IPS-15b (cell line): ENCODE results near the gene REPS2.

Experiments
- H3K27me3 ChIP-seq: one replicate; pipeline ENCODE4 v1.6.1; 2013; ENCODE audit warnings: low read length; ENCODE audit not compliant: control insufficient read depth, insufficient read depth
- H3K36me3 ChIP-seq: one replicate; pipeline ENCODE4 v1.6.1; 2013; ENCODE audit warnings: low read length; ENCODE audit not compliant: control insufficient read depth, insufficient read depth
- H3K4me1 ChIP-seq: one replicate; pipeline ENCODE4 v1.6.1; 2013; ENCODE audit warnings: mild to moderate bottlenecking, low read length; ENCODE audit not compliant: control insufficient read depth, insufficient read depth
- H3K4me3 ChIP-seq: one replicate; pipeline ENCODE4 v1.5.1; 2013; ENCODE audit warnings: low read depth, low read length
- H3K9ac ChIP-seq: one replicate; pipeline ENCODE4 v1.6.1; 2013; ENCODE audit warnings: low read depth, mild to moderate bottlenecking, low read length
- H3K9me3 ChIP-seq: one replicate; pipeline ENCODE4 v1.6.1; 2013; ENCODE audit warnings: mild to moderate bottlenecking, low read length; ENCODE audit not compliant: control insufficient read depth, insufficient read depth

REPS2 gene

DNA sequence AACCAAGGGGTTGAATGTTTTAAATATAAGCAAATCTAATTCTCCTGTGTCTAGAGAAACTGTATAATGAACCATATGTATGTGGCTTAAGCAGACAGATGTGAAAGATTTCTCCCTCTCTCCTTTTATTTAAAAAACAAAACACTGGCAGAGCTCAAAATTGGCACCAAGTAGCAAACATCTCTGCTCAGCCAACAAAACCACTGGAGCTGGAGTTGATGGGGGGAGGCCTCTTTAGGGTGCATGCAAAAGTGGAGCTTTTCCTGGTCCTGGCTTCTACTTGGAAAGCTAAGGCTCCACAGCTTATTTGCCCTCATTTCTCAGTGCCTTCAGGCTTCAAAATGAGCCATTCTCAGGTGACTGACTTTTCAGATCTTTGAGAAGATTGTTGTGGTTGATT, 95.6 kb downstream of the REPS2 start:
- Histone ChIP-seq H3K4me3 (no peak overlapping the region), H3K9me3 (no peaks in the 10 kb centered on the region), H3K9ac (no peak overlapping the region), H3K36me3 (no peaks in the 10 kb centered on the region), H3K4me1 (peaks cover 3% of the 10 kb centered on the region), H3K27me3 (peaks cover 3% of the 10 kb centered on the region)

DNA sequence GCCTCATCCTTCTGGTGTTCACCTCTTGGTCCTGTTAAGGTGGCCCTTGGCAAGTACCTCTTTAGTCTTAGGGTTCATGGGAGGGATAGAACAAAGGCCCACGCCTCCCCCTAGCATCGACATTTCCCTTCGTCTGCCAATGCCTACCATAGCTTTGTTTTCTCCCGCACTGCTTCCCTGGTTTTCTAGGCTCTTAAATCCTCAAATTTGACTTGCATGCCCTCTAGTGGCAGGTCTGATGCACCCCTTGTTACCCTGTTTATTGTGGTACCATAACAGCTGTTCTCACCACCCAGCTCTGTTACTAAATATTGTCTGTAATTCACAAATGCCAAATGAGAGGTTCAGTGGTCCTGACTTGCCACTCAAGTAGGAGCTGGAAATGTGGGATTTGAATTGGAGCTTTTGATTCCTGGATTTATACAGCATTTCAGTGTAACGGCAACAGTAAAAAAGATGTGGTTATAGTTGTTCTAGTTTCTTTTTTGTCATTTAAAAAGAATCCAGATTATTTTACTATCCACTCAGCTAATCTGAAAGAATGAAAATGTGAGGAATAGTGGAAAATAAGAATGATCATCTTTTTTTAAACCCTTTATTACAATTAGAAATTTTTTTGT, 100.1 kb downstream of the REPS2 start:
- no peaks in the 10 kb centered on the region for H3K9me3 ChIP-seq
- H3K36me3 ChIP-seq = no peaks in the 10 kb centered on the region
- H3K4me3 ChIP-seq = no peak overlapping the region
- H3K9ac ChIP-seq = no peak overlapping the region
- H3K4me1 ChIP-seq = no peaks in the 10 kb centered on the region
- no peaks in the 10 kb centered on the region for H3K27me3 ChIP-seq

DNA sequence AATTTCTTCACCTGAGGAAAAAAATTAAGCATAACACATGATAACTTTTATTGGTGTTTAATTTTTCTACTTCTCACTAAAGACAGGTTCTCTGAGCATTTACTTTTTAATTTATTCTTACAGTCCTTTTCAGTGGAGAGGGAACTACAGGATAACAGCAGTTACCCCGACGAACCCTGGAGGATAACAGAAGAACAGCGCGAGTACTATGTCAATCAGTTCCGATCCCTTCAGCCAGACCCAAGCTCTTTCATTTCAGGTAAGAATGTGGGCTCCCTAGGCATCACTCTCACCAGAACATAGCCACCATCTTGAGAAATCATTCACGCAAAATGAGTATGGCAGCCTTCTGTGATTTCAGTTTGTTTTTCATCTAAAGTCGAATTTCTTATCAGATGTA, 100.8 kb downstream of the REPS2 start:
- H3K4me1 ChIP-seq = no peaks in the 10 kb centered on the region
- no peaks in the 10 kb centered on the region for H3K27me3 ChIP-seq
- no peak overlapping the region for H3K4me3 ChIP-seq
- no peaks in the 10 kb centered on the region for H3K36me3 ChIP-seq
- H3K9ac ChIP-seq = no peak overlapping the region
- H3K9me3 ChIP-seq = no peaks in the 10 kb centered on the region

DNA sequence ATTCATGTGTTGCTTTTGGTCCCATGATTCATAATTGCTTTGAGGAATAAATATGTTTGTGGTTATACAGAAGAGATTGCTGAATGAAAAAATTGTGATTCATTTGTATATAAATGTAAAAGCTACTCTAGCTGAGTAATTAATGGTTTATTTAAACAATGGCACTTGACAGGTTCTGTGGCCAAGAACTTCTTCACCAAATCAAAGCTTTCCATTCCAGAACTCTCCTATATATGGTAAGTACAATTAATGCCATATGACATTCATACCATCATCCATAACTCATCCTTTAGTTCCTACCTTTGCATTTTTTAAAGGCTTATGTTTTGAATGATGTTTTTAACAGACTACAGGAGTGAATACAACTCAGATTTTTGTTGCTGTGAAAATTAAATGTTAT, 105.8 kb downstream of the REPS2 start:
- Histone ChIP-seq H3K4me3 (no peak overlapping the region), H3K9me3 (no peaks in the 10 kb centered on the region), H3K4me1 (no peaks in the 10 kb centered on the region), H3K27me3 (no peaks in the 10 kb centered on the region), H3K9ac (no peak overlapping the region), H3K36me3 (no peaks in the 10 kb centered on the region)

DNA sequence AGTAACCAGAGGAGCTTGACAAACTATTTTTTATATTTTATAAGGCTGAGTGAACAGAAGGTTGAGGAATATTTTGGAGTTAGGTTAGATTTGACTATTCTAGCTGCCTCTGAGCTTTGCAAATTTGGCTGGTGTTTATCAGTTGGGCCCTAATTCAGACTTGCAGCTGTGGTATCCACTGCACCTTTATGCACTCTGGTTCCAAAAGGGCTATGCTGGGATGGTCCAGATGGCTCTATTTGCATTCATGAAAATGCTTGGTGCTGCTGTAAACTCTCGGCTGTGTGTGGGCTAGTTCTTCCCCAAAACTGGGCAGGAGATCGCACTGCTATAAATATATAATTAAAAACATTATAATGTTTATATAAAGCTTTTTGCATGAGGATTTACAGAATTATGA, 106.3 kb downstream of the REPS2 start:
- Histone ChIP-seq H3K4me3 (no peak overlapping the region), H3K27me3 (no peaks in the 10 kb centered on the region), H3K9me3 (no peaks in the 10 kb centered on the region), H3K4me1 (no peaks in the 10 kb centered on the region), H3K36me3 (no peaks in the 10 kb centered on the region), H3K9ac (no peak overlapping the region)

DNA sequence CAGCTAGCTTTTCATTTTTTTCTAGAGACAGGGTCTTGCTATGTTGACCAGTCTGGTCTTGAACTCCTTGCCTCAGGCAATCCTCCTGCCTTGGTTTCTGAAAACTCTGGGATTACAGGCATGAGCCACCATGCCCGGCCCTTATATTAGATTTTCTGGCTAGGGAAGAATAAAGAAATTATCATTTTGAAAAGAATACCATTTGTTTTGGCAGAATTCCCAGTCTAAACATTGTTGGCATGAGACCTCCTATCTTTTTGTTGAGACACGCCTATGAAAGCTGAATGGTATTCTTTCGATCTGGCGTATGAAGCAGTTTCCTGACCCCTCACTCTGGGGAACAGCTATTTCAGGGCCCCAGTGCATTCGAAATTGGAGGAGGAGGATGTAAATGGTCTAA, 107.0 kb downstream of the REPS2 start:
- Histone ChIP-seq H3K36me3 (no peaks in the 10 kb centered on the region), H3K27me3 (no peaks in the 10 kb centered on the region), H3K4me1 (no peaks in the 10 kb centered on the region), H3K9ac (no peak overlapping the region), H3K4me3 (no peak overlapping the region), H3K9me3 (no peaks in the 10 kb centered on the region)

DNA sequence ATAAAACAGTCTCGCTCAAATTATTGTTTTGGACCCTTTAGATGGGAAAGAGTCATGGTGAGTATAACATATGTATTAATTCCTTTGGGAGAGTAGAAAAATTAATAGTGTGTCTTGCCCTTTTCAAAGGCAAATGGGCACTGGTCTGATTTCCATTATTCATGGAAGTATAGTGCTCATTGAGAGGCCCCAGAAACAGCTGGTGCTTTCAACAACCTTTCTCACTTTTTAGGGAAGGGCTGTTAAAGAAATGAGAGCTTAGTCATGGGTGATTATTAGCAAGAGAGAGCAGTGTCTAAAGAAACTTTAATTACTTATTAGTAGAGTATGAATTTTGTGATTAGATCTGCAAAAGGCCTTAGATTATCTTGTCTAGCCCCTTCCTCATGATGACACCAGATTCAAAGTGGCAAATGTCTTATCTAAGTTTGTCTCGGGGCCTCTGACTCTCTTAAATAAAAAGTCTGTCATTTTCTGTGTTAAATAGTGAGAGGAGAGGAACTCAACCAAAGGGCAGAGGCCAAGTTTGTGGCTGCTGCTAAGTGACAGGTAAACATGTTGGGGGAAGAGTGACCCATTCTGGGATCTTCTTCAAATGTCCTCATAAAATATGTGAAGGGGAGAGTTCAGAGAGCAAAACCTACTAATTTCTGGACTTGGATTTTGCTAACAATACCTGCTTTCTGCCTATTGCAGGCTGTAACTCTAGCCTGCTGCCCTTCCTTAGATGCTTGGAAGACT, 110.6 kb downstream of the REPS2 start:
- Histone ChIP-seq H3K4me3 (no peak overlapping the region), H3K9ac (no peak overlapping the region), H3K36me3 (no peaks in the 10 kb centered on the region), H3K4me1 (no peaks in the 10 kb centered on the region), H3K9me3 (no peaks in the 10 kb centered on the region), H3K27me3 (no peaks in the 10 kb centered on the region)

DNA sequence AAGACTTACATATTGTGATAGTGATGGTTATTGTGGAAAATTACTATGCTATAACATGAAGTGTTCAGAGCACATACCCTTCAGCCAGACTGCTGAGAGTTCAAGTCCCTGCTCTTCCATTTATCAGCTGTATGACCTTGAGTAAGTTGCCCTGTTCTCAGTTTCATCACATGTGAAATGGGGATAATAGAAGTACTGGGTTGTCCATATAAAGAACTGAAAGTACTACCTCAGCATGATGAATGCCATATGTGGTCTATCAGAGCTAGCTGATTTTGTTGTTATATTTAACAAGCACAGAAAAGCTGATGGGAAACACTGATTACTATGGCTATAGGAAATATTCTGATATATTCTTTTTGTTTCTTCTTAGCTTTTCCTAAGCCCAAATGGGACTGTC, 115.6 kb downstream of the REPS2 start:
- no peaks in the 10 kb centered on the region for H3K27me3 ChIP-seq
- no peaks in the 10 kb centered on the region for H3K4me1 ChIP-seq
- no peaks in the 10 kb centered on the region for H3K36me3 ChIP-seq
- H3K4me3 ChIP-seq = no peak overlapping the region
- H3K9me3 ChIP-seq = no peaks in the 10 kb centered on the region
- H3K9ac ChIP-seq = no peak overlapping the region

DNA sequence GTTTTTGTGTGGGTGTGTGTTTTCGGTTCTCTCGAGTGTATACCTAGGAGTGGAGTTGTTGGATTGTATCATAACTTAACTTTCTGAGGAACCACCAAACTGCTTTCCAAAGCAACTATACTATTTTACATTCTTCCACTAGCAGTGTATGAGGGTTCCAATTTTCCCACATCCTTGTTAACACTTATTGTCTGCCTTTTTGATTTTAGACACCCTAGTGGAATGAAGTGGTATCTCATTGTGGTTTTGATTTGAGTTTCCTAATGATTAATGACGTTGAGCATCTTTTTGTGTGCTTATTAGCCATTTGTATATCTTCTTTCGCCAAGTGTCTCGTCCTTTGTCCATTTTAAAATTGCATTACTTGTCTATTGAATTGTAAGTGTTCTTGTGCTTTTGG, 118.6 kb downstream of the REPS2 start:
- Histone ChIP-seq H3K27me3 (no peaks in the 10 kb centered on the region), H3K4me3 (no peak overlapping the region), H3K4me1 (no peaks in the 10 kb centered on the region), H3K36me3 (no peaks in the 10 kb centered on the region), H3K9ac (no peak overlapping the region), H3K9me3 (no peaks in the 10 kb centered on the region)

DNA sequence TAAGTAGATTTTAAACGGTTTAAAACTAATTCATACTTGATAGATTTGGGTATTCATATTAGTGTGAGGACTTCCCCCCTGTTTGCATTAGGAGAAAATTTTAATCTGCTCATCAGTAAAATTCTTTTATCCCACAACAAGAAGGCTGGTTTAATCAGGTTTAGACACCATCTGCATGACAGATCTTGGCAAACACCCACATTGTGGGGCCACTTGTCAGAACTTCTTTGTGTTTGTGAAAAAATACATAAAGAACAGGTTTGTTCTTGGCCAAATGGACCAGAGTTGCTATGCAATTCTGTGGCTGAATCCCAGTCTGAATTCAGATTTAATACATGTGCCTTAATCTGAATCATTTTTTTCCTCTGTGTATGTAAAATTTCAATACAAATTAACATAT, 121.1 kb downstream of the REPS2 start:
- Histone ChIP-seq H3K4me1 (no peaks in the 10 kb centered on the region), H3K4me3 (no peak overlapping the region), H3K36me3 (no peaks in the 10 kb centered on the region), H3K9me3 (no peaks in the 10 kb centered on the region), H3K27me3 (no peaks in the 10 kb centered on the region), H3K9ac (no peak overlapping the region)

DNA sequence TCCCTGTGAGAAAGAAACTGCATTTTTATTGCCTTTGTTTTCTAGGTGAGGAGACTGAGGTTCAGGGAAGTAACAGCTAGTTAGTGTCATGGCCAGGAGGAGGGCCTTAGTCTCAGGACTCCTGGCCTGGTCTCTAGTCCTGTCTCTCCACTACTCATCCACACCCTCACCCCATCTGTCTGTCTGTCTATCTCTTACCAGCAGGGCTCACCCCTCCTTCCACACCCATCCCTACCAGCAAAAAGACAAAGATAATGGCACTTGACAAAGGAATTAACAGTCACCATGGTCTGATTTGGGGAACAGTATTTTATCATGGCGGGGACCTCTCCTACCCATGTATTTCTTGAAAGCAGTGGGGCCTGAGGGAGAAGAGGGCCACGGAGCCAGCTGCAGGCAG, 125.8 kb downstream of the REPS2 start:
- Histone ChIP-seq H3K4me1 (no peaks in the 10 kb centered on the region), H3K9ac (no peak overlapping the region), H3K27me3 (no peaks in the 10 kb centered on the region), H3K36me3 (no peaks in the 10 kb centered on the region), H3K4me3 (no peak overlapping the region), H3K9me3 (no peaks in the 10 kb centered on the region)

DNA sequence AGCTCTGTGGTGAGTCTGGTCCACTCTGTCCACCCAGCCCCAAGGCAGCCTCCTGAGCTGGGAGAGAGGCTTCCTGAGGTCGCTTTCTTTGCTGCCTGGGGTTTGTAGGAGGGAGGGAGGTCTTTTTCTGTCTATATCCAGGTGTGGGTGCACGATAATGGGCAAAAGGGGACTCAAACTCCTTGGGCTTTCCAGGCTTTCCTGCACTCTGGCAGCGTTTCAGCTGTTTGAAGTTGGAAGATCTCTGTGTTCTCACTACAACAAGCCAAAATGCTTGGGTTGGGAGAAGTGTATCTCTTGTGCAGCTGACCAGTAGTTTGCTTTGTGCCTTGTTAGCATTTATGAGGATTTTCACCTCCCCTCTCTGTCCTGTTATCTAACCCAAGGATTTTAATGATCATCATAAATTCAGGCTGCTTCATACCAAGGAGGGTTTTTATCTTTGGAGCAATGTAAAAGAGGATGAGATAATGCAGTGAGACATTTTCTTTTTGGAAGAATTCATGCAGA, 126.3 kb downstream of the REPS2 start:
- Histone ChIP-seq H3K9me3 (no peaks in the 10 kb centered on the region), H3K27me3 (no peaks in the 10 kb centered on the region)

More for the DNA sequence above, 126.3 kb downstream of the REPS2 start:
- Histone ChIP-seq H3K36me3 (no peaks in the 10 kb centered on the region), H3K4me1 (no peaks in the 10 kb centered on the region), H3K4me3 (no peak overlapping the region), H3K9ac (no peak overlapping the region)
